ENCODE data around the gene SHISA8. TPM values are rescaled to one million over a fixed set of nuclear protein-coding genes. Genes with fewer than 3 reads are reported as not detected.
A peak's percentile ranks its signal among the peaks of the same experiment; 100 is the strongest.

Gene SHISA8
- total and polyA plus RNA-seq, 2 experiments from 2014 or later: 0.33 TPM; not detected in 1

DNA sequence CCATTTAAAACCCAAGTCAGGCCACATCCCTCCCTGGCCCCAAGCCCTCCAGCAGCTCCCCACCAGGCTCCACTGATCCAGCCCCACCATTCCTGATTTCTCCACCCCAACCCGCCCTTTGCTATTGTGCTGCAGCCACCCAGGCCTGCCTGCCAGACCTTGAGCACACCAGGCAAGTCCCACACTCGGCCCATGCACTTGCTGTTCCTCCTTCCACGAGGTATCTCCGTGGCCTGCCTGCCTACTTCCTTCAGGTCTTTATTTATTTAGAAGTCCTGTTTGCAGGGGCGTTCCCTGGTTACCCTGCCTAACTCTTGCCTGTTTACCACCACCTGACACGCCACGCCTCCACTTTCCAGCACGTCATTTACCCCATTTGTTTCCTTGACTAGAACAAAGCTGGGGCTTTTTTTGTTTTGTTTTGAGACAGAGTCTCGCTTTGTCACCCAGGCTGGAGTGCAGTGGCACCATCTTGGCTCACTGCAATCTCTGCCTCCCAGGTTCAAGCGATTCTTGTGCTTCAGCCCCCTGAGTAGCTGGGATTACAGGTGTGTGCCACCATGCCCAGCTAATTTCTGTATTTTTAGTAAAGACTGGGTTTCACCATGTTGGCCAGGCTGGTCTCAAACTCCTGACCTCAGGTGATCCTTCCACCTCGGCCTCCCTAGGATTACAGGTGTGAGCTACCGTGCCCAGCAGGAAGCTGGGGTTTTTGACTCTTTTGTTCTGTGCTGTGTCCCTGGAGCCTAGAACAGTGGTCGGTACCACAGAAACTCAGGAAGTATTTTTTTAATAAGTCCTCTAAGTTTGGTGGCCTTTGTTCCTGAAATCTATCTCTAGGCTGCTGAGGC lies 25.3 kb upstream of the SHISA8 start:
- Histone ChIP-seq H3K4me1 (ENCODE audit: insufficient read depth) (no peaks in the 10 kb centered on the region), H3K9me2 (replicated peaks; ENCODE audit: insufficient read depth) (no peaks in the 10 kb centered on the region), H3K79me2 (peaks cover 2% of the 10 kb centered on the region), H3K27ac (peak overlapping the region; percentile 75), H3K4me3 (no peak overlapping the region), H4K20me1 (ENCODE audit: insufficient read depth, poor library complexity, severe bottlenecking) (no peaks in the 10 kb centered on the region), H3K36me3 (replicated peaks; ENCODE audit: insufficient read depth, low read depth) (no peaks in the 10 kb centered on the region), H3K9me3 (ENCODE audit: low read depth) (no peaks in the 10 kb centered on the region), H2AFZ (no peak overlapping the region), H3K4me2 (no peak overlapping the region), H3K27me3 (no peaks in the 10 kb centered on the region)
- 79% methylated on average over 12 of the region's 13 CpGs for WGBS (ENCODE audit: low lambda C conversion rate, missing lambda C conversion rate)
- TF ChIP-seq, protein P1, sequence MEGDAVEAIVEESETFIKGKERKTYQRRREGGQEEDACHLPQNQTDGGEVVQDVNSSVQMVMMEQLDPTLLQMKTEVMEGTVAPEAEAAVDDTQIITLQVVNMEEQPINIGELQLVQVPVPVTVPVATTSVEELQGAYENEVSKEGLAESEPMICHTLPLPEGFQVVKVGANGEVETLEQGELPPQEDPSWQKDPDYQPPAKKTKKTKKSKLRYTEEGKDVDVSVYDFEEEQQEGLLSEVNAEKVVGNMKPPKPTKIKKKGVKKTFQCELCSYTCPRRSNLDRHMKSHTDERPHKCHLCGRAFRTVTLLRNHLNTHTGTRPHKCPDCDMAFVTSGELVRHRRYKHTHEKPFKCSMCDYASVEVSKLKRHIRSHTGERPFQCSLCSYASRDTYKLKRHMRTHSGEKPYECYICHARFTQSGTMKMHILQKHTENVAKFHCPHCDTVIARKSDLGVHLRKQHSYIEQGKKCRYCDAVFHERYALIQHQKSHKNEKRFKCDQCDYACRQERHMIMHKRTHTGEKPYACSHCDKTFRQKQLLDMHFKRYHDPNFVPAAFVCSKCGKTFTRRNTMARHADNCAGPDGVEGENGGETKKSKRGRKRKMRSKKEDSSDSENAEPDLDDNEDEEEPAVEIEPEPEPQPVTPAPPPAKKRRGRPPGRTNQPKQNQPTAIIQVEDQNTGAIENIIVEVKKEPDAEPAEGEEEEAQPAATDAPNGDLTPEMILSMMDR (IDR thresholded peaks at IDR 0.05; ENCODE audit: poor library complexity): no peak
- no peak for TF ChIP-seq EZH2phosphoT487 (IDR thresholded peaks at IDR 0.05; ENCODE audit: low read depth, severe bottlenecking, unreplicated experiment)
- no peak for TF ChIP-seq EZH2 (IDR thresholded peaks at IDR 0.05; ENCODE audit: borderline replicate concordance)
- no peak for DNase-seq (ENCODE audit: low spot score)

DNA sequence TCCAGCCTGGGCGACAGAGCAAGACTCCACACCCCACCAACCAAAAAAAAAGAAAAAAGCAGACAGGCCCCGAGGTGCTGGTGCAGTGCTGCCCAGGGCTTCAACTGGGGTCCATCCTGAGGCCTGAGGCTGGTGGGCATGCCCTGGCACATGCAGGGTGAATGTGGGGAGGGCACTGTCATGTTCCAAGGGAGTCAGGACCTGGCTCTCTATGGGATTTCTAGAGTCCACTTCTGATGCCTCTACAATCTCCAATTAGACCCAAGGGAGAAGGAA lies 22.0 kb upstream of the SHISA8 start:
- H3K4me2 ChIP-seq: no peak overlapping the region
- no peaks in the 10 kb centered on the region for H3K36me3 ChIP-seq (replicated peaks; ENCODE audit: insufficient read depth, low read depth)
- TF ChIP-seq EZH2phosphoT487 (IDR thresholded peaks at IDR 0.05; ENCODE audit: low read depth, severe bottlenecking, unreplicated experiment) (no peak), EZH2 (IDR thresholded peaks at IDR 0.05; ENCODE audit: borderline replicate concordance) (no peak)
- TF ChIP-seq, protein P1 (IDR thresholded peaks at IDR 0.05; ENCODE audit: poor library complexity): no peak
- no peak overlapping the region for H2AFZ ChIP-seq
- no peak overlapping the region for H3K4me3 ChIP-seq
- no peaks in the 10 kb centered on the region for H3K9me3 ChIP-seq (ENCODE audit: low read depth)
- no peaks in the 10 kb centered on the region for H3K4me1 ChIP-seq (ENCODE audit: insufficient read depth)
- H4K20me1 ChIP-seq (ENCODE audit: insufficient read depth, poor library complexity, severe bottlenecking): no peaks in the 10 kb centered on the region
- 100% methylated on average over 2 of the region's 2 CpGs for WGBS (ENCODE audit: low lambda C conversion rate, missing lambda C conversion rate)
- H3K79me2 ChIP-seq: no peaks in the 10 kb centered on the region
- no peak for DNase-seq (ENCODE audit: low spot score)
- no peaks in the 10 kb centered on the region for H3K27me3 ChIP-seq
- no peak overlapping the region for H3K27ac ChIP-seq
- H3K9me2 ChIP-seq (replicated peaks; ENCODE audit: insufficient read depth): no peaks in the 10 kb centered on the region

DNA sequence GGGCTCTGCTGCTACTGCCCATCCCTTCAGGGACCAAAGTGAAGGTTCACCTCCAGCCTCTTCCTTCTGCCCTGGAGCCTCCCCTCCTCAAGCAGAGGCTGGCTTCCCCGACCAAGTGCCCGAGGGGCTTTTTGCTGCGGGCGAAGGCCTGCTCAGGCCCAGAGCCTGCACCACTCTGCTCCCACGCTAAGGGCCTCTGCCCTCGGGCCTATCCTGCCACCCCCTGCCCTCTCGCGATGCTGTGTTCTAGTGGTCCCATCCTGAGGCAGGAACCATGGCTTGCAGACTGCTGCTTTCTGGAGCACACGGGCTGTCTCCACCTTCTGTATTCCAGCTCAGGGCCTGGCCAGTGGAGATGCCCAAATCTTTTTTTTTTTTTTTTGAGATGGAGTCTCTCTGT lies 20.6 kb upstream of the SHISA8 start:
- no peak overlapping the region for H3K4me3 ChIP-seq
- H3K4me2 ChIP-seq: no peak overlapping the region
- H2AFZ ChIP-seq: no peak overlapping the region
- TF ChIP-seq, protein P1 (IDR thresholded peaks at IDR 0.05; ENCODE audit: poor library complexity): no peak
- TF ChIP-seq EZH2phosphoT487 (IDR thresholded peaks at IDR 0.05; ENCODE audit: low read depth, severe bottlenecking, unreplicated experiment) (no peak), EZH2 (IDR thresholded peaks at IDR 0.05; ENCODE audit: borderline replicate concordance) (no peak)
- 96% methylated on average over 9 of the region's 9 CpGs for WGBS (ENCODE audit: low lambda C conversion rate, missing lambda C conversion rate)
- no peaks in the 10 kb centered on the region for H4K20me1 ChIP-seq (ENCODE audit: insufficient read depth, poor library complexity, severe bottlenecking)
- no peak for DNase-seq (ENCODE audit: low spot score)
- no peaks in the 10 kb centered on the region for H3K9me2 ChIP-seq (replicated peaks; ENCODE audit: insufficient read depth)
- no peaks in the 10 kb centered on the region for H3K9me3 ChIP-seq (ENCODE audit: low read depth)
- H3K27ac ChIP-seq: no peak overlapping the region
- H3K27me3 ChIP-seq: no peaks in the 10 kb centered on the region
- H3K36me3 ChIP-seq (replicated peaks; ENCODE audit: insufficient read depth, low read depth): no peaks in the 10 kb centered on the region
- no peaks in the 10 kb centered on the region for H3K79me2 ChIP-seq
- no peaks in the 10 kb centered on the region for H3K4me1 ChIP-seq (ENCODE audit: insufficient read depth)
